HG03280 (cell line): ENCODE results near the gene YOD1.

Source experiments
- ATAC-seq: cut with Tn5 transposase; IDR thresholded peaks from one replicate; pipeline ENCODE4 v1.9.1; 2021; ENCODE audit warnings: mild to moderate bottlenecking, moderate library complexity; ENCODE audit not compliant: unreplicated experiment

The YOD1 gene

GRCh38 chr1:207013321-207014085 lies 37.5 kb downstream of the YOD1 start:
- ATAC-seq = no peak

- no peak for ATAC-seq
Observed at GRCh38 chr1:207010726-207011125, 40.3 kb downstream of the YOD1 start.

GRCh38 chr1:207009945-207010344 lies 41.1 kb downstream of the YOD1 start:
- ATAC-seq = no peak

GRCh38 chr1:207009182-207009850 lies 41.7 kb downstream of the YOD1 start:
- no peak for ATAC-seq

- ATAC-seq = no peak
Observed at GRCh38 chr1:207007352-207008033, 43.5 kb downstream of the YOD1 start.

GRCh38 chr1:207006914-207007313 lies 44.1 kb downstream of the YOD1 start:
- ATAC-seq = no peak

GRCh38 chr1:207006083-207006482 lies 44.9 kb downstream of the YOD1 start:
- ATAC-seq = no peak

GRCh38 chr1:207004931-207005830 lies 45.8 kb downstream of the YOD1 start:
- no peak for ATAC-seq

GRCh38 chr1:207003210-207003609 lies 47.8 kb downstream of the YOD1 start:
- no peak for ATAC-seq

GRCh38 chr1:207002724-207003146 lies 48.3 kb downstream of the YOD1 start:
- ATAC-seq = no peak

- ATAC-seq = no peak
Observed at GRCh38 chr1:207001492-207002245, 49.3 kb downstream of the YOD1 start.

GRCh38 chr1:207000651-207001291 lies 50.2 kb downstream of the YOD1 start:
- ATAC-seq = no peak

- no peak for ATAC-seq
Observed at GRCh38 chr1:206998816-206999215, 52.2 kb downstream of the YOD1 start.
